ENCODE data around the gene KAZN. TPM values are rescaled to one million over a fixed set of nuclear protein-coding genes. Genes with fewer than 3 reads are reported as not detected.

The KAZN gene
- total and polyA plus RNA-seq, 8 donors: 11.1 to 37.5 (median 30.2) TPM

- ATAC-seq (no peak), DNase-seq (no peak)
- H3K4me1 ChIP-seq: no peaks in the 10 kb centered on the region
- no peak for TF ChIP-seq CTCF (IDR thresholded peaks at IDR 0.05)
- H3K4me3 ChIP-seq: no peak overlapping the region
- H3K36me3 ChIP-seq: no peaks in the 10 kb centered on the region
- H3K9me3 ChIP-seq: no peaks in the 10 kb centered on the region
- intact Hi-C loops (cut with DNase I): no loop called here
- no peak overlapping the region for H3K27ac ChIP-seq
- H3K27me3 ChIP-seq: no peaks in the 10 kb centered on the region
Observed at GRCh38 chr1:14705824-14706223, 107.3 kb downstream of the KAZN start.

- TF ChIP-seq CTCF (IDR thresholded peaks at IDR 0.05): no peak
- H3K27ac ChIP-seq: no peak overlapping the region
- intact Hi-C loops (cut with DNase I): no loop called here
- ATAC-seq: no peak
- no peaks in the 10 kb centered on the region for H3K4me1 ChIP-seq
- H3K36me3 ChIP-seq: no peaks in the 10 kb centered on the region
- no peaks in the 10 kb centered on the region for H3K27me3 ChIP-seq
- no peak overlapping the region for H3K4me3 ChIP-seq
- DNase-seq: no peak
- no peaks in the 10 kb centered on the region for H3K9me3 ChIP-seq
Observed at GRCh38 chr1:14706631-14707030, 108.1 kb downstream of the KAZN start.

- intact Hi-C loops (cut with DNase I): no loop called here
- H3K27me3 ChIP-seq: no peaks in the 10 kb centered on the region
- no peak overlapping the region for H3K27ac ChIP-seq
- no peaks in the 10 kb centered on the region for H3K9me3 ChIP-seq
- no peak for DNase-seq
- no peak for TF ChIP-seq CTCF (IDR thresholded peaks at IDR 0.05)
- peak; percentile 18 for ATAC-seq
- H3K36me3 ChIP-seq: no peaks in the 10 kb centered on the region
- no peaks in the 10 kb centered on the region for H3K4me1 ChIP-seq
- no peak overlapping the region for H3K4me3 ChIP-seq
Observed at GRCh38 chr1:14707531-14708445, 109.3 kb downstream of the KAZN start.

- Histone ChIP-seq H3K36me3 (no peaks in the 10 kb centered on the region), H3K4me3 (no peak overlapping the region), H3K27ac (no peak overlapping the region), H3K9me3 (no peaks in the 10 kb centered on the region), H3K27me3 (no peaks in the 10 kb centered on the region), H3K4me1 (no peaks in the 10 kb centered on the region)
- no peak for TF ChIP-seq CTCF (IDR thresholded peaks at IDR 0.05)
- DNase-seq: no peak
- intact Hi-C loops (cut with DNase I): no loop called here
- ATAC-seq: no peak
Observed at GRCh38 chr1:14710331-14710730, 111.8 kb downstream of the KAZN start.

GRCh38 chr1:14712136-14712535 lies 113.7 kb downstream of the KAZN start:
- ATAC-seq (no peak), DNase-seq (no peak)
- intact Hi-C loops (cut with DNase I): no loop called here
- no peak overlapping the region for H3K4me3 ChIP-seq
- H3K9me3 ChIP-seq: no peaks in the 10 kb centered on the region
- no peaks in the 10 kb centered on the region for H3K4me1 ChIP-seq
- H3K27me3 ChIP-seq: no peaks in the 10 kb centered on the region
- H3K27ac ChIP-seq: no peak overlapping the region
- TF ChIP-seq CTCF (IDR thresholded peaks at IDR 0.05): no peak
- no peaks in the 10 kb centered on the region for H3K36me3 ChIP-seq

Data from left lung (tissue), 10 donors.